ENCODE measurements around the gene RSF1.
"Not testable (repeated sequence)": the region's sequence is repeated elsewhere in the genome, so short reads cannot be mapped to it uniquely, and the experiment has no call there.

- TF ChIP-seq CTCF (IDR thresholded peaks at IDR 0.05; ENCODE audit: poor library complexity); EZH2phosphoT487 (IDR thresholded peaks at IDR 0.05; ENCODE audit: low read depth, severe bottlenecking, unreplicated experiment); EZH2 (IDR thresholded peaks at IDR 0.05; ENCODE audit: borderline replicate concordance): not testable (repeated sequence)
Measured at GRCh38 chr11:77843700-77844099, 23.2 kb upstream of the RSF1 start.
